ENCODE data around the gene MAPK12. TPM values are rescaled to one million over a fixed set of nuclear protein-coding genes. Genes with fewer than 3 reads are reported as not detected.
A peak's percentile ranks its signal among the peaks of the same experiment; 100 is the strongest.

Gene MAPK12
- total and polyA plus RNA-seq, 2 donors (not counting 1 experiment from before 2014, with no cell fraction given) = 16.4 to 30.1 TPM

DNA sequence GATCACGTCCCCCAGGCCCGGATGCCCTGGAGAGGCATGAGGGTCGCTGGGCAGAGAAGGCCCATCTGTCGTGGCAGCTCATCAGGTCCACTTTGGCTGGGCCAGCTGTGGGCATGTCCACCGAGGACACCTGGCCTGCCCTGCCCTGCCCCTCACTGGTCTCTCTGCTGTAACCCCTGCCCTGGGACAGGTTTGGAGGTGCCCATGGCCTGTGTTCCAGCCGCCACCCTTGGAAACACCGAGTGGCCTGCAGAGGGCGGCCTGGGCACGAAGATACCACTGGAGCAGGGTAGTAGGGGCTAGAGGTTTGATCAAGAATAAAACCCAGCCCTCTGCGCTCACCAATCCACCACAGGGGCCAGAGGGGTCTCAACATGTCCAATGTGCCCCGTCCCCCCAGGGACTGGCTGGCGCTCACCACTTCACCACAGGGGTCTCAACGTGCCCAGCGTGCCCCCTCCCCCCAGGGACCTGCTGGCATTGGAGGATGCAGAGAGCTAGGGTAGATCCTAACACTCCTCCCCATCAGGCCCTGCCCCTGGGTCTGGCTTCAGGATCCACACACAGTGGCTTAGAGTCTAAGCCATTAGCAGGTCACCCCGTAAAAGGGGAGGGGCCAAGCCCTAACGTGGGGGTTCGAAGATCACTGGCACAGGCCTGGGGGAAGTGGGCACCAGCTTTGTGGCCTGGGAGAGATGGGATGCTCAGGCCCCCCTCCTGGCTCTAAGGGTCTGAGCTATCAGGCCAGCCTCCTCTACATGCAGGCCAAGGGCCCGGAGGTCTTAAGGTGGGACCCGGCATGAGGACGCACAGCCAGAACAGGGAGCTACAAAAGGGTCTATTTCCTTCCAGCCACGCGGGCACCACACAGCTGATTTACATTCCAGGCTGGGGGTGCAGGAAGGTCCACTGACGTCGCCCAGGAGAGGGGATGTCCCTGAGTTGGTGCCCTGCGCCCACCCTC lies 9.1 kb downstream of the MAPK12 start:
- H3K9ac ChIP-seq (ENCODE audit: insufficient read depth, low read length) = no peak overlapping the region
- no peak overlapping the region for H3K27ac ChIP-seq (ENCODE audit: insufficient read depth, low read length)
- TF ChIP-seq, protein P1, sequence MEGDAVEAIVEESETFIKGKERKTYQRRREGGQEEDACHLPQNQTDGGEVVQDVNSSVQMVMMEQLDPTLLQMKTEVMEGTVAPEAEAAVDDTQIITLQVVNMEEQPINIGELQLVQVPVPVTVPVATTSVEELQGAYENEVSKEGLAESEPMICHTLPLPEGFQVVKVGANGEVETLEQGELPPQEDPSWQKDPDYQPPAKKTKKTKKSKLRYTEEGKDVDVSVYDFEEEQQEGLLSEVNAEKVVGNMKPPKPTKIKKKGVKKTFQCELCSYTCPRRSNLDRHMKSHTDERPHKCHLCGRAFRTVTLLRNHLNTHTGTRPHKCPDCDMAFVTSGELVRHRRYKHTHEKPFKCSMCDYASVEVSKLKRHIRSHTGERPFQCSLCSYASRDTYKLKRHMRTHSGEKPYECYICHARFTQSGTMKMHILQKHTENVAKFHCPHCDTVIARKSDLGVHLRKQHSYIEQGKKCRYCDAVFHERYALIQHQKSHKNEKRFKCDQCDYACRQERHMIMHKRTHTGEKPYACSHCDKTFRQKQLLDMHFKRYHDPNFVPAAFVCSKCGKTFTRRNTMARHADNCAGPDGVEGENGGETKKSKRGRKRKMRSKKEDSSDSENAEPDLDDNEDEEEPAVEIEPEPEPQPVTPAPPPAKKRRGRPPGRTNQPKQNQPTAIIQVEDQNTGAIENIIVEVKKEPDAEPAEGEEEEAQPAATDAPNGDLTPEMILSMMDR (conservative IDR thresholded peaks at IDR 0.05 in 1 of 2, IDR thresholded peaks at IDR 0.05 in 1 of 2; ENCODE audit: low read depth in 1 of 2, low read length in 2 of 2) = peak; percentile 59 to 70
- no peak for TF ChIP-seq EZH2 (IDR thresholded peaks at IDR 0.05; ENCODE audit: low read length, missing control alignments)
- H3K79me2 ChIP-seq (ENCODE audit: control insufficient read depth, insufficient read depth, low read length) = peaks cover 11% of the 10 kb centered on the region
- H4K20me1 ChIP-seq (ENCODE audit: control insufficient read depth, extremely low read depth, insufficient read depth, low read length) = no peaks in the 10 kb centered on the region
- peaks cover 32% of the 10 kb centered on the region for H3K36me3 ChIP-seq (ENCODE audit: control insufficient read depth, insufficient read depth, low read length)
- H3K4me1 ChIP-seq (ENCODE audit: control insufficient read depth, extremely low read depth, insufficient read depth, low read length) = peaks cover 7% of the 10 kb centered on the region
- no peak overlapping the region for H2AFZ ChIP-seq (ENCODE audit: low read length)
- H3K27me3 ChIP-seq (ENCODE audit: control insufficient read depth, insufficient read depth, low read length) = no peaks in the 10 kb centered on the region
- H3K9me3 ChIP-seq (ENCODE audit: control insufficient read depth, insufficient read depth, low read depth, low read length) = no peaks in the 10 kb centered on the region
- H3K4me3 ChIP-seq (replicated peaks in 1 of 4; ENCODE audit: control extremely low read depth in 1 of 4, insufficient read depth in 1 of 4, low read depth in 3 of 4, low read length in 4 of 4) = no peak overlapping the region
- no peak overlapping the region for H3K4me2 ChIP-seq (ENCODE audit: extremely low read depth, insufficient read depth, low read length)
- DNase-seq (ENCODE audit: low read depth in 2 of 2) = peak; percentile 47 to 64

DNA sequence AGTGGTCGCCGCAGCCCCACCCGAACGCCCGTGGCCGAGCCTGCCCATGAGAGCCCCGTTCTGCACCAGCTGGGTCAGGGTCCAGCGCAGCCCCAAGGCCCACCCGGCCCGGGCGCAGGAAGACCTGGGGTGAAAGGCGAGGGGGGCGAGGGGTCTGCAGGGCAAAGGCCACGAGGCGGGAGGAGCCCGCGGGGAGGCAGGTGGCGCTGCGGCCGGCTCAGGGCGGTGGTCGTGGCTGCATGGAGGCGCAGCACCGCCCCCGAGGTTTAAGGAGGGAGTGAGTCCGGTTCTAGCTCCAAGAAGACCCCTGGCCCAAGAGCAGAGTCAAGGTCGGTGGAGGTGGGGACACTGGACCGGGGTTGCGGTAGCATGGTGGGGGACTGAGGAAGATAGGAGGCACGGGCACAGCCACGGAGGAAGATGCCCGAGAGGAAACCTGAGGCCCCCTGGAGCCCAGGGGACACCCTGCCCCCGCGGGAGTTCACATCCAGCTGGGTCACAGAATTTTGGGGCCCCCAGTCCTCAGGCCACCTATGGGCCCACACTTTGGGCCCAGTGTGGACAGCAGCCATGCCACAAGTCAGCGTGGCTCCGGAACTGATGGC lies 9.9 kb downstream of the MAPK12 start:
- Histone ChIP-seq H3K9me3 (ENCODE audit: control insufficient read depth, insufficient read depth, low read depth, low read length) (no peaks in the 10 kb centered on the region), H3K9ac (ENCODE audit: insufficient read depth, low read length) (no peak overlapping the region), H3K27ac (ENCODE audit: insufficient read depth, low read length) (no peak overlapping the region), H3K36me3 (ENCODE audit: control insufficient read depth, insufficient read depth, low read length) (peaks cover 32% of the 10 kb centered on the region), H3K4me1 (ENCODE audit: control insufficient read depth, extremely low read depth, insufficient read depth, low read length) (peaks cover 7% of the 10 kb centered on the region), H4K20me1 (ENCODE audit: control insufficient read depth, extremely low read depth, insufficient read depth, low read length) (no peaks in the 10 kb centered on the region), H3K4me2 (ENCODE audit: extremely low read depth, insufficient read depth, low read length) (peak overlapping the region; percentile 35), H3K79me2 (ENCODE audit: control insufficient read depth, insufficient read depth, low read length) (peaks cover 11% of the 10 kb centered on the region), H2AFZ (ENCODE audit: low read length) (no peak overlapping the region), H3K27me3 (ENCODE audit: control insufficient read depth, insufficient read depth, low read length) (no peaks in the 10 kb centered on the region), H3K4me3 (replicated peaks in 1 of 4; ENCODE audit: control extremely low read depth in 1 of 4, insufficient read depth in 1 of 4, low read depth in 3 of 4, low read length in 4 of 4) (peak overlapping the region in 1 of 4 experiments; percentile 81)
- no peak for DNase-seq (ENCODE audit: low read depth in 2 of 2)
- TF ChIP-seq EZH2 (IDR thresholded peaks at IDR 0.05; ENCODE audit: low read length, missing control alignments) = no peak
- TF ChIP-seq, protein P1 (conservative IDR thresholded peaks at IDR 0.05 in 1 of 2, IDR thresholded peaks at IDR 0.05 in 1 of 2; ENCODE audit: low read depth in 1 of 2, low read length in 2 of 2) = no peak

Data from fibroblast of lung (primary cell).